B cell (primary cell): Measurements from ENCODE around the gene TREM1. TPM values are rescaled to one million over a fixed set of nuclear protein-coding genes. Genes with fewer than 3 reads are reported as not detected.

Experiments
- ATAC-seq: fragments of 200-7000 bp; cut with Tn5 transposase; one replicate; pipeline ENCODE4 v1.10.0; 2021; ENCODE audit warnings: low read depth, mild to moderate bottlenecking, moderate number of reproducible peaks, moderate library complexity
- CTCF ChIA-PET: fragments of 350-600 bp; sonication (Branson Sonifier 250); formaldehyde crosslinking; loops from one replicate; lab custom pipeline; 2021; ENCODE audit warnings: antibody characterized with exemption, inconsistent platforms; lab: Charles Lee
- POLR2A ChIA-PET: fragments of 350-600 bp; sonication (Branson Sonifier 250); formaldehyde crosslinking; loops from one replicate; lab custom pipeline; 2021; ENCODE audit warnings: antibody characterized with exemption; lab: Charles Lee
- DNase-seq: peaks from one replicate; pipeline ENCODE4 v3.0.0; 2013
- H2AFZ ChIP-seq: 2 replicates; pipeline ENCODE4 v1.6.1; 2012; ENCODE audit warnings: mild to moderate bottlenecking, low read depth, low read length; ENCODE audit not compliant: insufficient read depth, poor library complexity, severe bottlenecking
- H3K27ac ChIP-seq, 2 donors: 1 replicate in 1 of 2; 2 replicates in 1 of 2; pipeline ENCODE4 v1.5.1; 2012 to 2013; ENCODE audit warnings: low read length in 2 of 2, mild to moderate bottlenecking in 2 of 2, moderate library complexity in 1 of 2
- H3K27me3 ChIP-seq, 4 experiments: fragments of 200-600 bp in 1 of 4; sonication (generic) in 1 of 4; replicated peaks in 1 of 4; 1 replicate in 2 of 4; 2 replicates in 2 of 4; pipeline versions ENCODE4 v1.6.1 to v1.7.0; 2013 to 2016; ENCODE audit warnings: low read length in 3 of 4, mild to moderate bottlenecking in 2 of 4, mixed read lengths in 1 of 4, moderate library complexity in 1 of 4; ENCODE audit not compliant: insufficient read depth in 4 of 4, control insufficient read depth in 3 of 4; ENCODE audit errors: control extremely low read depth in 1 of 4
- H3K36me3 ChIP-seq, 2 experiments: replicated peaks in 1 of 2; 1 replicate in 1 of 2; 2 replicates in 1 of 2; pipeline versions ENCODE4 v1.6.1 to v1.7.1; 2013; ENCODE audit warnings: low read length in 1 of 2; ENCODE audit not compliant: insufficient read depth in 2 of 2, control insufficient read depth in 1 of 2; ENCODE audit errors: control extremely low read depth in 1 of 2, extremely low read depth in 1 of 2
- H3K4me1 ChIP-seq, 2 donors: fragments of 200-600 bp in 1 of 2; sonication (generic) in 1 of 2; 1 replicate in 1 of 2; 2 replicates in 1 of 2; pipeline versions ENCODE4 v1.5.1 to v1.6.1; 2013 to 2017; ENCODE audit warnings: low read length in 2 of 2; ENCODE audit not compliant: control insufficient read depth in 2 of 2, insufficient read depth in 2 of 2
- H3K4me2 ChIP-seq: replicated peaks from 2 replicates; pipeline ENCODE3; 2012; ENCODE audit warnings: mild to moderate bottlenecking, low read depth, low read length; ENCODE audit not compliant: poor library complexity, severe bottlenecking
- H3K4me3 ChIP-seq, 5 experiments: fragments of 200-600 bp in 1 of 5; sonication (generic) in 1 of 5; 1 replicate in 3 of 5; 2 replicates in 2 of 5; pipeline versions ENCODE4 v1.5.1 to v1.7.0; 2011 to 2016; ENCODE audit warnings: low read length in 4 of 5, mild to moderate bottlenecking in 4 of 5, low read depth in 2 of 5, control low read depth in 1 of 5, moderate library complexity in 1 of 5; ENCODE audit not compliant: insufficient read depth in 1 of 5; ENCODE audit errors: control extremely low read depth in 1 of 5, extremely low read depth in 1 of 5
- H3K79me2 ChIP-seq: fragments of 200-600 bp; sonication (generic); one replicate; pipeline ENCODE4 v1.6.0; 2016; ENCODE audit warnings: low read length; ENCODE audit not compliant: control insufficient read depth, insufficient read depth
- H3K9ac ChIP-seq: fragments of 200-600 bp; sonication (generic); 2 replicates; pipeline ENCODE4 v1.6.1; 2017; ENCODE audit warnings: mild to moderate bottlenecking, low read length, moderate library complexity
- H3K9me3 ChIP-seq, 3 donors: one replicate each; pipeline versions ENCODE4 v1.6.1 to v1.7.1; 2013; ENCODE audit warnings: low read length in 2 of 3; ENCODE audit not compliant: control insufficient read depth in 2 of 3, insufficient read depth in 1 of 3; ENCODE audit errors: control extremely low read depth in 1 of 3
- H4K20me1 ChIP-seq: 2 replicates; pipeline ENCODE4 v1.6.0; 2012; ENCODE audit warnings: mild to moderate bottlenecking, low read length; ENCODE audit not compliant: insufficient read depth, control insufficient read depth, poor library complexity, severe bottlenecking
- H3K27ac Mint-ChIP-seq: one replicate; pipeline ENCODE4 v1.8.0; 2021; ENCODE audit warnings: mixed read lengths
- H3K27me3 Mint-ChIP-seq: one replicate; pipeline ENCODE4 v1.8.0; 2021; ENCODE audit warnings: mixed read lengths
- H3K4me1 Mint-ChIP-seq: one replicate; pipeline ENCODE4 v1.8.0; 2021; ENCODE audit warnings: mixed read lengths
- H3K4me3 Mint-ChIP-seq: one replicate; pipeline ENCODE4 v1.8.0; 2021; ENCODE audit warnings: mixed read lengths
- H3K9me3 Mint-ChIP-seq: one replicate; pipeline ENCODE4 v1.8.0; 2022; ENCODE audit warnings: mixed read lengths; ENCODE audit not compliant: insufficient read depth
- CTCF ChIP-seq: fragments of 200-600 bp; IDR thresholded peaks from one replicate; pipeline ENCODE4 v1.8.0; 2022; ENCODE audit warnings: antibody characterized with exemption, mild to moderate bottlenecking
- EZH2 ChIP-seq: IDR thresholded peaks from 2 replicates; pipeline ENCODE4 v1.6.1; 2012; ENCODE audit warnings: borderline replicate concordance, low read depth, mild to moderate bottlenecking, moderate library complexity, low read length; ENCODE audit not compliant: insufficient read depth, poor library complexity, severe bottlenecking
- WGBS: methylation state at CpG from one replicate; pipeline ENCODE4 v1.1.5; 2013; ENCODE audit warnings: missing lambda C conversion rate; ENCODE audit not compliant: insufficient coverage; 5-methylcytosine and 5-hydroxymethylcytosine counted together
- intact Hi-C: fragments of 100-400 bp; cut with micrococcal nuclease; formaldehyde crosslinking; loops from one replicate; pipeline ENCODE4 v1.10.0; 2022
- polyA plus RNA-seq: library from polyadenylated mRNA; depleted of rRNA; stranded (reverse); fragments of >200 nt; gene quantifications from 2 replicates; pipeline ENCODE4 v1.2.3, GENCODE V29; 2012
- total RNA-seq, 2 donors: library from RNA; stranded (reverse); fragments of 120-200 nt in 1 of 2; gene quantifications; 1 replicate in 1 of 2; 2 replicates in 1 of 2; pipeline versions ENCODE4 v1.2.3 to v1.2.4, GENCODE V29; 2013 to 2022

Gene TREM1
- total and polyA plus RNA-seq, 2 donors (not counting 1 experiment from before 2014, with no cell fraction given), result 1.9 TPM; not detected in 1

GRCh38 chr6:41273714-41274113 lies 12.8 kb downstream of the TREM1 start:
- no peak for ATAC-seq
- POLR2A ChIA-PET, result no interaction called here
- intact Hi-C loops, result loop anchor here (10.0 kb wide), 1 partner anchor 199 kb away; the partner anchor contains the start of genes NFYA and OARD1

More at GRCh38 chr6:41273714-41274113, 12.8 kb downstream of the TREM1 start:
- Mint-ChIP-seq H3K4me1 (peaks cover 53% of the 10 kb centered on the region), H3K9me3 (no peaks in the 10 kb centered on the region), H3K4me3 (no peak overlapping the region), H3K27ac (peak overlapping the region; percentile 17), H3K27me3 (no peaks in the 10 kb centered on the region)
- DNase-seq, result no peak
- Histone ChIP-seq H4K20me1 (no peaks in the 10 kb centered on the region), H3K79me2 (no peaks in the 10 kb centered on the region), H3K27me3 (no peaks in the 10 kb centered on the region), H3K36me3 (no peaks in the 10 kb centered on the region), H3K4me3 (no peak overlapping the region), H3K9ac (no peak overlapping the region), H3K4me1 (peaks cover 38 to 60% of the 10 kb centered on the region in 2 donors), H3K9me3 (no peaks in the 10 kb centered on the region), H2AFZ (no peak overlapping the region), H3K4me2 (peak overlapping the region; percentile 27), H3K27ac (no peak overlapping the region)
- no peak for TF ChIP-seq EZH2
- no peak for TF ChIP-seq CTCF
- no CpG with 5 or more reads among the region's 5 CpGs for WGBS
- CTCF ChIA-PET, result no interaction called here
